GM12878 (cell line): ENCODE data around the gene LBHD1.

Source experiments
- CTCF ChIP-seq, 3 experiments: IDR thresholded peaks in 2 of 3; conservative IDR thresholded peaks in 1 of 3; 2 replicates each; pipeline ENCODE4 v1.5.1; 2011; ENCODE audit warnings: low read depth in 3 of 3, low read length in 3 of 3, mild to moderate bottlenecking in 3 of 3, control low read depth in 2 of 3, moderate library complexity in 2 of 3, inconsistent platforms in 1 of 3, mixed read lengths in 1 of 3; ENCODE audit not compliant: control insufficient read depth in 2 of 3, insufficient read depth in 1 of 3; ENCODE audit errors: extremely low read depth in 1 of 3
- EGR1 ChIP-seq, 2 experiments: IDR thresholded peaks; 1 replicate in 1 of 2; 2 replicates in 1 of 2; pipeline ENCODE4 v1.6.1; 2011 to 2012; ENCODE audit warnings: low read depth in 2 of 2, low read length in 2 of 2, borderline replicate concordance in 1 of 2, mild to moderate bottlenecking in 1 of 2, moderate library complexity in 1 of 2
- GABPA ChIP-seq: IDR thresholded peaks from 2 replicates; pipeline ENCODE4 v1.6.1; 2014; ENCODE audit warnings: antibody characterized with exemption, low read depth, mild to moderate bottlenecking, inconsistent platforms
- HCFC1 ChIP-seq: fragments of 150-350 bp; IDR thresholded peaks from 2 replicates; pipeline ENCODE4 v1.6.1; 2014; ENCODE audit warnings: low read length
- MAX ChIP-seq: IDR thresholded peaks from 2 replicates; pipeline ENCODE4 v1.6.1; 2012; ENCODE audit warnings: low read depth, low read length, improper control_type of control experiment
- MTA3 ChIP-seq: IDR thresholded peaks from 2 replicates; pipeline ENCODE4 v1.6.1; 2012; ENCODE audit warnings: low read length, inconsistent platforms, borderline replicate concordance
- NFXL1 ChIP-seq: fragments of 450-650 bp; IDR thresholded peaks from 2 replicates; pipeline ENCODE4 v1.6.1; 2017; ENCODE audit warnings: antibody characterized with exemption, mild to moderate bottlenecking, borderline replicate concordance
- NR2C2 ChIP-seq: IDR thresholded peaks from 2 replicates; pipeline ENCODE4 v1.6.1; 2011; ENCODE audit warnings: borderline replicate concordance, low read depth; ENCODE audit not compliant: control insufficient read depth, insufficient read length
- POLR2A ChIP-seq: IDR thresholded peaks from 2 replicates; pipeline ENCODE4 v1.6.1; 2011; ENCODE audit warnings: low read depth, mild to moderate bottlenecking, low read length
- SP1 ChIP-seq: IDR thresholded peaks from one replicate; pipeline ENCODE4 v1.6.1; 2011; ENCODE audit warnings: low read depth, low read length
- SREBF1 ChIP-seq: IDR thresholded peaks from 2 replicates; pipeline ENCODE4 v1.6.1; 2012; ENCODE audit warnings: mild to moderate bottlenecking, low read length
- TCF3 ChIP-seq: IDR thresholded peaks from 2 replicates; pipeline ENCODE4 v1.6.1; 2012; ENCODE audit warnings: low read depth, mild to moderate bottlenecking, low read length, borderline replicate concordance; ENCODE audit not compliant: insufficient read depth
- ZNF384 ChIP-seq: IDR thresholded peaks from 2 replicates; pipeline ENCODE4 v1.6.1; 2012; ENCODE audit warnings: low read depth, mild to moderate bottlenecking, low read length, improper control_type of control experiment, borderline replicate concordance

DNA sequence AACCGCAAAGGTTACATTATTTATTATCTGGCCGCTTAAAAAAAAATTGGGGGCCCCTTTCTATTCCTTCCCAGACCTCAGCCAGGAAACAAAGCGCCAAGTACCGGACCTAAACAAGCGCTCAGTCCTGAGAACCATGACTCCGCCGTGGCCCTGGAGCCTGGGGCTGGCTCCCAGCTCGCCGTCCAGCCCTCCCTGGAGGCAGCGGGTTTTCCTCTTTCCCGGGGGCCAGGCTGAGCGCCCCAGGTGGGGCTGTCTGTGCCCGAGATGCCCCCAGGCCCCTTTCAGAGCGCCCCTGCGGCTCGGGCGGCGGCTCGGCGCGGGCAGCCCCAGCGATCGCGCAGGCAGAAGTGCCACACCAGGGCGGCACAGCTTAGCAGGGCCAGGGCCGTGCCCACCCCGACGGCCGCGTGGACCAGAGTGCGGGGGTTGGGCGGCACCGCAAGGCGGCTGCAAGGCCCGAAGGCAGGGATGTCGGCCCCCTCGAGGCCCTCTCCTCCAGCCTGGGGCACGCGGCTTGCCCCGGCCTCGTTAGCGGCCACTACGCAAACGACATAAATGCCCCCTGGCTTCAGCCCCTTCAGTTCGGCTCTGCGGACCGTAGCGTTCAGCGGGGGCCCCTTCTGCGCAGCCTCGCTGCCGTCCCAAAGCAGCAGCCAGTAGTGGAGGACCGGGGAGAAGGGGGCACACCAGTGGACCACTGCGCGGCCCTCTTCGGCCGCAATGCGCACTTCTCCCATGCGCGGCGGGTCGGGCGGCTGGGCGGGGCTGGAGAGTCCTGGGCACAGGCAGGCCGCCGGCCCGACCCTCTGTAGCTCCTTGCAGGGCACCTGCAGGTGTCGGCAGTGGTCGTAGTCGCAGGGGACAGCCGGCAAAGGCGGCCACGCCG lies 15.7 kb upstream of the LBHD1 start:
- TF ChIP-seq MAX = no peak
- no peak for TF ChIP-seq SREBF1
- TF ChIP-seq CTCF (IDR thresholded peaks at IDR 0.05 in 2 of 3, conservative IDR thresholded peaks at IDR 0.05 in 1 of 3; ENCODE audit: control insufficient read depth in 2 of 3, extremely low read depth in 1 of 3, insufficient read depth in 1 of 3, low read depth in 3 of 3, low read length in 3 of 3) = no peak
- no peak for TF ChIP-seq HCFC1
- no peak for TF ChIP-seq EGR1 (IDR thresholded peaks at IDR 0.05; ENCODE audit: borderline replicate concordance in 1 of 2, low read depth in 2 of 2, low read length in 2 of 2)
- no peak for TF ChIP-seq MTA3
- no peak for TF ChIP-seq TCF3
- no peak for TF ChIP-seq NFXL1
- no peak for TF ChIP-seq POLR2A
- TF ChIP-seq ZNF384 = no peak
- TF ChIP-seq GABPA = no peak
- no peak for TF ChIP-seq SP1
- TF ChIP-seq NR2C2 = no peak
